Measurements from ENCODE around the gene MAP7D2. TPM values are rescaled to one million over a fixed set of nuclear protein-coding genes. Genes with fewer than 3 reads are reported as not detected.

Gene MAP7D2
- total and polyA plus RNA-seq, 7 donors = 0.07 to 1.2 (median 0.46) TPM; not detected in 1

GRCh38 chrX:20015945-20016615 is 100.6 kb downstream of the MAP7D2 start:
- peaks cover 7% of the 10 kb centered on the region for H3K9me3 ChIP-seq
- ATAC-seq = no peak
- H3K4me3 ChIP-seq = no peak overlapping the region
- no peak for DNase-seq
- H3K36me3 ChIP-seq (ENCODE audit: insufficient read depth in 1 of 2, low read depth in 1 of 2) = no peaks in the 10 kb centered on the region
- intact Hi-C loops (cut with DNase I) = no loop called here
- WGBS, 3 donors = 65 to 72% (median 68%) methylated on average over 9 of the region's 9 CpGs
- no peak overlapping the region for H3K27ac ChIP-seq
- peaks cover 0 to 6% (median 0%) of the 10 kb centered on the region in 3 donors for H3K27me3 ChIP-seq (ENCODE audit: insufficient read depth in 3 of 3, low read length in 2 of 3)
- TF ChIP-seq, protein P1, sequence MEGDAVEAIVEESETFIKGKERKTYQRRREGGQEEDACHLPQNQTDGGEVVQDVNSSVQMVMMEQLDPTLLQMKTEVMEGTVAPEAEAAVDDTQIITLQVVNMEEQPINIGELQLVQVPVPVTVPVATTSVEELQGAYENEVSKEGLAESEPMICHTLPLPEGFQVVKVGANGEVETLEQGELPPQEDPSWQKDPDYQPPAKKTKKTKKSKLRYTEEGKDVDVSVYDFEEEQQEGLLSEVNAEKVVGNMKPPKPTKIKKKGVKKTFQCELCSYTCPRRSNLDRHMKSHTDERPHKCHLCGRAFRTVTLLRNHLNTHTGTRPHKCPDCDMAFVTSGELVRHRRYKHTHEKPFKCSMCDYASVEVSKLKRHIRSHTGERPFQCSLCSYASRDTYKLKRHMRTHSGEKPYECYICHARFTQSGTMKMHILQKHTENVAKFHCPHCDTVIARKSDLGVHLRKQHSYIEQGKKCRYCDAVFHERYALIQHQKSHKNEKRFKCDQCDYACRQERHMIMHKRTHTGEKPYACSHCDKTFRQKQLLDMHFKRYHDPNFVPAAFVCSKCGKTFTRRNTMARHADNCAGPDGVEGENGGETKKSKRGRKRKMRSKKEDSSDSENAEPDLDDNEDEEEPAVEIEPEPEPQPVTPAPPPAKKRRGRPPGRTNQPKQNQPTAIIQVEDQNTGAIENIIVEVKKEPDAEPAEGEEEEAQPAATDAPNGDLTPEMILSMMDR (IDR thresholded peaks at IDR 0.05) = no peak
- no peaks in the 10 kb centered on the region for H3K4me1 ChIP-seq

DNA sequence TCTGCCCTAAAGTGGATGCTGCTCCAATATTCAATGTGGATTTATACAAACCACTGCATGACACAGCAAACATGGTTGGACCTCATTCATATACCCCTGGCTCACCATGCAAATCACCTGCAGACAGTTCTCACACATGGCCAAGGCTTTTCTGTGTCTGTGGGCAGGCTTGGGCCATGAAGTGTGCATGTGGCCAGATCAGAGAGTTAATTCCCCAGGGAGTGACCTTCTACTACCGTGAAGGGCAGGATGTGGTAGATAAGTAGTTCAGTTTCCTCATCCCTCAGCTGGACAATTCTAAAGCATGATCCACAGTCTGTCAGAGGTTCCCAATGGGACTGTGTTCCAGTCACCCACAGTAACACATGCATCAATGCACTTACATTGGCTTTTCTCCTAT is 101.3 kb downstream of the MAP7D2 start:
- intact Hi-C loops (cut with DNase I) = no loop called here
- Histone ChIP-seq H3K27ac (no peak overlapping the region), H3K36me3 (ENCODE audit: insufficient read depth in 1 of 2, low read depth in 1 of 2) (no peaks in the 10 kb centered on the region), H3K4me1 (no peaks in the 10 kb centered on the region), H3K9me3 (peaks cover 7% of the 10 kb centered on the region), H3K4me3 (no peak overlapping the region), H3K27me3 (ENCODE audit: insufficient read depth in 3 of 3, low read length in 2 of 3) (peaks cover 0 to 6% (median 0%) of the 10 kb centered on the region in 3 donors)
- WGBS, 3 donors = 33 to 44% (median 36%) methylated on average over 1 of the region's 1 CpG
- TF ChIP-seq, protein P1 (IDR thresholded peaks at IDR 0.05) = no peak
- ATAC-seq (no peak), DNase-seq (no peak)

DNA sequence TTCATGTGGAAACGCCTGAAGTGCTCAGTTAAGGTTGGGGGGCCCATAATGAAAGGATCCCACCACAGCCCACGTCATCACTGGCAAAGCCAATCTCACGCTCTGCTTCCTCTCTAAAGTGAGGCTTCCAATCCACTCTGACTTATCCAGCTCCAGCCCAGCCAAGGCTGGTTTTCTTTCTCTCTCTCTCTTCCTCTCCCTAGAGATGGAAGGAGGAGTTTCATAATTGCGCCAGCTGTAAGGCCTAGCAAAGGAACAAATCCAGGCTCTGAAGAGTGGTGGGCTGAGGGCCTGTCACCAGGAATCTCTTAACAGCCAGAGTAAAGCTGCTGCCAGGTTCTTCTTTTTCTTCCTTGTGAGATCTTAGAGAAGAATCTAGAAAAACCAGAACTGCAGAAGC is 105.1 kb downstream of the MAP7D2 start:
- Histone ChIP-seq H3K4me3 (no peak overlapping the region), H3K27ac (no peak overlapping the region), H3K4me1 (no peaks in the 10 kb centered on the region), H3K36me3 (ENCODE audit: insufficient read depth in 1 of 2, low read depth in 1 of 2) (no peaks in the 10 kb centered on the region), H3K27me3 (ENCODE audit: insufficient read depth in 3 of 3, low read length in 2 of 3) (no peaks in the 10 kb centered on the region), H3K9me3 (peaks cover 7% of the 10 kb centered on the region)
- TF ChIP-seq, protein P1 (IDR thresholded peaks at IDR 0.05) = no peak
- 62 to 79% (median 76%) methylated on average over 4 of the region's 4 CpGs for WGBS, 3 donors
- ATAC-seq = no peak
- intact Hi-C loops (cut with DNase I) = no loop called here
- DNase-seq = no peak

DNA sequence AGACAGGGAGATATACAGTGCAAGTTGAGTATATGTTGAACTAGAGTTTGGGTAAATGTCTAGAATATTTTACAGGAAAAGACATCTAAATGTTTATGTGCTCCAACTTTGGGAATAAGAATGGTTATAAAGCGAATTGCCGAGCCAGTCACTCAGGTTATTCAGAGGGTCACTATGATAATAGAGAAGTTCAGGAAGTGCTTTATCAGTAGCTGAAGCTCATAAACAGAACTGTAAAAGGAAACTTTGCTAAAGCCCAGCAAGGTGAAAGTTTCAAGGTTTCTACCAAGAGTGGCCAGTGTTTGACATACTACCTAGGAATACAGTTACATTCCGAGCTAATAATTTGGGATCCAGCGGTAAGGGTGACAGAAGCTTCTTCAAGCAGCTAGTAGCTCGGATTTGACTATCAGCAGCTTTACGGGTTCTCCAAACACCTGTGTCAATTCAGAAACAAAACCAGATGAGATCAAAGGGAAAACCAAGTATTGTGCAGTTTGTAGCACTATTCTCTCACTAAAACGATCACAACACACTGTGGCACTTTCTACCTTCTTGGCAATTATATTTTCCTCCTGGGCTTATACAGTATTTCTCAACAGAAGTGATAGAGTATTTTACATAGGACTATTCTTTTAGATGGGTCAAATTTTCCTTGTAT is 108.6 kb downstream of the MAP7D2 start:
- TF ChIP-seq, protein P1 (IDR thresholded peaks at IDR 0.05) = no peak
- ATAC-seq (no peak), DNase-seq (no peak)
- H3K9me3 ChIP-seq = no peaks in the 10 kb centered on the region
- no peak overlapping the region for H3K4me3 ChIP-seq
- 83 to 91% (median 86%) methylated on average over 7 of the region's 7 CpGs for WGBS, 3 donors
- H3K27me3 ChIP-seq (ENCODE audit: insufficient read depth in 3 of 3, low read length in 2 of 3) = no peaks in the 10 kb centered on the region
- H3K36me3 ChIP-seq (ENCODE audit: insufficient read depth in 1 of 2, low read depth in 1 of 2) = no peaks in the 10 kb centered on the region
- H3K4me1 ChIP-seq = no peaks in the 10 kb centered on the region
- H3K27ac ChIP-seq = no peak overlapping the region
- intact Hi-C loops (cut with DNase I) = no loop called here
